Measurements from ENCODE around the gene NOL3. TPM values are rescaled to one million over a fixed set of nuclear protein-coding genes. Genes with fewer than 3 reads are reported as not detected.
A peak's percentile ranks its signal among the peaks of the same experiment; 100 is the strongest.

NOL3 gene
- total RNA-seq, 1 experiment from 2014 or later: 8.5 TPM

DNA sequence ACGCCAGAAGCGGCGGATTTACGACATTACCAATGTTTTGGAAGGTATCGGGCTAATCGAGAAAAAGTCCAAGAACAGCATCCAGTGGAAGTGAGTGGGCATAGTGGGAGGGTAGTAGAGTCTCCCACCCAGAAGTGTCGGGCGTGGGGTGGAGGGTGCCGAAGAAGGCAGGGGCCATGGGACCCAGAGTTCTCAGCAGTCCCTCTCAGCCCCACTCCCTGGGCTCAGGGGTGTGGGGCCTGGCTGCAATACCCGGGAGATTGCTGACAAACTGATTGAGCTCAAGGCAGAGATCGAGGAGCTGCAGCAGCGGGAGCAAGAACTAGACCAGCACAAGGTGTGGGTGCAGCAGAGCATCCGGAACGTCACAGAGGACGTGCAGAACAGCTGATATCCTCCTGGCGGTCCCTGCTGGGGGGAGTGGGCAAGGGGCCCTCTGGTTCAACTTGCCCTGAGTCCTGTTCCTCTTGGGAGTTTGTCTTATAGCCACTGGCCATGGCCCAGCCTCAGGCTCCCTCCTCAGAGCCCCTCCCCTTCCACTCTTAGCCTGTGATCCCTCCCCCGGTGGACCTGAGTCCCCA, 22.5 kb downstream of the NOL3 start:
- Mint-ChIP-seq H3K36me3 (peaks cover 36% of the 10 kb centered on the region), H3K4me1 (peaks cover 23% of the 10 kb centered on the region), H3K4me3 (peak overlapping the region; percentile 87), H3K27me3 (ENCODE audit: low read depth) (no peaks in the 10 kb centered on the region), H3K27ac (peak overlapping the region; percentile 63), H3K9me3 (no peaks in the 10 kb centered on the region)
- POLR2A ChIA-PET: no interaction called here
- DNase-seq (ENCODE audit: low spot score): no peak
- TF ChIP-seq, protein P1, sequence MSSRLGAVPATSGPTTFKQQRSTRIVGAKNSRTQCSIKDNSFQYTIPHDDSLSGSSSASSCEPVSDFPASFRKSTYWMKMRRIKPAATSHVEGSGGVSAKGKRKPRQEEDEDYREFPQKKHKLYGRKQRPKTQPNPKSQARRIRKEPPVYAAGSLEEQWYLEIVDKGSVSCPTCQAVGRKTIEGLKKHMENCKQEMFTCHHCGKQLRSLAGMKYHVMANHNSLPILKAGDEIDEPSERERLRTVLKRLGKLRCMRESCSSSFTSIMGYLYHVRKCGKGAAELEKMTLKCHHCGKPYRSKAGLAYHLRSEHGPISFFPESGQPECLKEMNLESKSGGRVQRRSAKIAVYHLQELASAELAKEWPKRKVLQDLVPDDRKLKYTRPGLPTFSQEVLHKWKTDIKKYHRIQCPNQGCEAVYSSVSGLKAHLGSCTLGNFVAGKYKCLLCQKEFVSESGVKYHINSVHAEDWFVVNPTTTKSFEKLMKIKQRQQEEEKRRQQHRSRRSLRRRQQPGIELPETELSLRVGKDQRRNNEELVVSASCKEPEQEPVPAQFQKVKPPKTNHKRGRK (CRISPR knock-in tag; IDR thresholded peaks at IDR 0.05; ENCODE audit: borderline replicate concordance): no peak
- TF ChIP-seq GTF2I (CRISPR knock-in tag; conservative IDR thresholded peaks at IDR 0.05) (no peak), NR1H2 (CRISPR knock-in tag; IDR thresholded peaks at IDR 0.05) (no peak), ZNF396 (CRISPR knock-in tag; IDR thresholded peaks at IDR 0.05; ENCODE audit: borderline replicate concordance) (no peak), NFYB (CRISPR knock-in tag; conservative IDR thresholded peaks at IDR 0.05; ENCODE audit: low read depth) (no peak), PRRX2 (CRISPR knock-in tag; IDR thresholded peaks at IDR 0.05) (no peak), MXD4 (CRISPR knock-in tag; IDR thresholded peaks at IDR 0.05; ENCODE audit: borderline replicate concordance) (no peak), ZNF219 (CRISPR knock-in tag; IDR thresholded peaks at IDR 0.05; ENCODE audit: borderline replicate concordance) (no peak)
- TF ChIP-seq, protein P2, sequence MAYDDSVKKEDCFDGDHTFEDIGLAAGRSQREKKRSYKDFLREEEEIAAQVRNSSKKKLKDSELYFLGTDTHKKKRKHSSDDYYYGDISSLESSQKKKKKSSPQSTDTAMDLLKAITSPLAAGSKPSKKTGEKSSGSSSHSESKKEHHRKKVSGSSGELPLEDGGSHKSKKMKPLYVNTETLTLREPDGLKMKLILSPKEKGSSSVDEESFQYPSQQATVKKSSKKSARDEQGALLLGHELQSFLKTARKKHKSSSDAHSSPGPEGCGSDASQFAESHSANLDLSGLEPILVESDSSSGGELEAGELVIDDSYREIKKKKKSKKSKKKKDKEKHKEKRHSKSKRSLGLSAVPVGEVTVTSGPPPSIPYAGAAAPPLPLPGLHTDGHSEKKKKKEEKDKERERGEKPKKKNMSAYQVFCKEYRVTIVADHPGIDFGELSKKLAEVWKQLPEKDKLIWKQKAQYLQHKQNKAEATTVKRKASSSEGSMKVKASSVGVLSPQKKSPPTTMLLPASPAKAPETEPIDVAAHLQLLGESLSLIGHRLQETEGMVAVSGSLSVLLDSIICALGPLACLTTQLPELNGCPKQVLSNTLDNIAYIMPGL (CRISPR knock-in tag; IDR thresholded peaks at IDR 0.05): no peak
- TF ChIP-seq, protein P3, sequence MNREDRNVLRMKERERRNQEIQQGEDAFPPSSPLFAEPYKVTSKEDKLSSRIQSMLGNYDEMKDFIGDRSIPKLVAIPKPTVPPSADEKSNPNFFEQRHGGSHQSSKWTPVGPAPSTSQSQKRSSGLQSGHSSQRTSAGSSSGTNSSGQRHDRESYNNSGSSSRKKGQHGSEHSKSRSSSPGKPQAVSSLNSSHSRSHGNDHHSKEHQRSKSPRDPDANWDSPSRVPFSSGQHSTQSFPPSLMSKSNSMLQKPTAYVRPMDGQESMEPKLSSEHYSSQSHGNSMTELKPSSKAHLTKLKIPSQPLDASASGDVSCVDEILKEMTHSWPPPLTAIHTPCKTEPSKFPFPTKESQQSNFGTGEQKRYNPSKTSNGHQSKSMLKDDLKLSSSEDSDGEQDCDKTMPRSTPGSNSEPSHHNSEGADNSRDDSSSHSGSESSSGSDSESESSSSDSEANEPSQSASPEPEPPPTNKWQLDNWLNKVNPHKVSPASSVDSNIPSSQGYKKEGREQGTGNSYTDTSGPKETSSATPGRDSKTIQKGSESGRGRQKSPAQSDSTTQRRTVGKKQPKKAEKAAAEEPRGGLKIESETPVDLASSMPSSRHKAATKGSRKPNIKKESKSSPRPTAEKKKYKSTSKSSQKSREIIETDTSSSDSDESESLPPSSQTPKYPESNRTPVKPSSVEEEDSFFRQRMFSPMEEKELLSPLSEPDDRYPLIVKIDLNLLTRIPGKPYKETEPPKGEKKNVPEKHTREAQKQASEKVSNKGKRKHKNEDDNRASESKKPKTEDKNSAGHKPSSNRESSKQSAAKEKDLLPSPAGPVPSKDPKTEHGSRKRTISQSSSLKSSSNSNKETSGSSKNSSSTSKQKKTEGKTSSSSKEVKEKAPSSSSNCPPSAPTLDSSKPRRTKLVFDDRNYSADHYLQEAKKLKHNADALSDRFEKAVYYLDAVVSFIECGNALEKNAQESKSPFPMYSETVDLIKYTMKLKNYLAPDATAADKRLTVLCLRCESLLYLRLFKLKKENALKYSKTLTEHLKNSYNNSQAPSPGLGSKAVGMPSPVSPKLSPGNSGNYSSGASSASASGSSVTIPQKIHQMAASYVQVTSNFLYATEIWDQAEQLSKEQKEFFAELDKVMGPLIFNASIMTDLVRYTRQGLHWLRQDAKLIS (CRISPR knock-in tag; IDR thresholded peaks at IDR 0.05; ENCODE audit: borderline replicate concordance): no peak
- TF ChIP-seq, protein P4, sequence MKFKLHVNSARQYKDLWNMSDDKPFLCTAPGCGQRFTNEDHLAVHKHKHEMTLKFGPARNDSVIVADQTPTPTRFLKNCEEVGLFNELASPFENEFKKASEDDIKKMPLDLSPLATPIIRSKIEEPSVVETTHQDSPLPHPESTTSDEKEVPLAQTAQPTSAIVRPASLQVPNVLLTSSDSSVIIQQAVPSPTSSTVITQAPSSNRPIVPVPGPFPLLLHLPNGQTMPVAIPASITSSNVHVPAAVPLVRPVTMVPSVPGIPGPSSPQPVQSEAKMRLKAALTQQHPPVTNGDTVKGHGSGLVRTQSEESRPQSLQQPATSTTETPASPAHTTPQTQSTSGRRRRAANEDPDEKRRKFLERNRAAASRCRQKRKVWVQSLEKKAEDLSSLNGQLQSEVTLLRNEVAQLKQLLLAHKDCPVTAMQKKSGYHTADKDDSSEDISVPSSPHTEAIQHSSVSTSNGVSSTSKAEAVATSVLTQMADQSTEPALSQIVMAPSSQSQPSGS (CRISPR knock-in tag; IDR thresholded peaks at IDR 0.05; ENCODE audit: borderline replicate concordance, low read depth): no peak
- TF ChIP-seq, protein P5, sequence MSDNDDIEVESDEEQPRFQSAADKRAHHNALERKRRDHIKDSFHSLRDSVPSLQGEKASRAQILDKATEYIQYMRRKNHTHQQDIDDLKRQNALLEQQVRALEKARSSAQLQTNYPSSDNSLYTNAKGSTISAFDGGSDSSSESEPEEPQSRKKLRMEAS (CRISPR knock-in tag; IDR thresholded peaks at IDR 0.05): no peak
- TF ChIP-seq, protein P6, sequence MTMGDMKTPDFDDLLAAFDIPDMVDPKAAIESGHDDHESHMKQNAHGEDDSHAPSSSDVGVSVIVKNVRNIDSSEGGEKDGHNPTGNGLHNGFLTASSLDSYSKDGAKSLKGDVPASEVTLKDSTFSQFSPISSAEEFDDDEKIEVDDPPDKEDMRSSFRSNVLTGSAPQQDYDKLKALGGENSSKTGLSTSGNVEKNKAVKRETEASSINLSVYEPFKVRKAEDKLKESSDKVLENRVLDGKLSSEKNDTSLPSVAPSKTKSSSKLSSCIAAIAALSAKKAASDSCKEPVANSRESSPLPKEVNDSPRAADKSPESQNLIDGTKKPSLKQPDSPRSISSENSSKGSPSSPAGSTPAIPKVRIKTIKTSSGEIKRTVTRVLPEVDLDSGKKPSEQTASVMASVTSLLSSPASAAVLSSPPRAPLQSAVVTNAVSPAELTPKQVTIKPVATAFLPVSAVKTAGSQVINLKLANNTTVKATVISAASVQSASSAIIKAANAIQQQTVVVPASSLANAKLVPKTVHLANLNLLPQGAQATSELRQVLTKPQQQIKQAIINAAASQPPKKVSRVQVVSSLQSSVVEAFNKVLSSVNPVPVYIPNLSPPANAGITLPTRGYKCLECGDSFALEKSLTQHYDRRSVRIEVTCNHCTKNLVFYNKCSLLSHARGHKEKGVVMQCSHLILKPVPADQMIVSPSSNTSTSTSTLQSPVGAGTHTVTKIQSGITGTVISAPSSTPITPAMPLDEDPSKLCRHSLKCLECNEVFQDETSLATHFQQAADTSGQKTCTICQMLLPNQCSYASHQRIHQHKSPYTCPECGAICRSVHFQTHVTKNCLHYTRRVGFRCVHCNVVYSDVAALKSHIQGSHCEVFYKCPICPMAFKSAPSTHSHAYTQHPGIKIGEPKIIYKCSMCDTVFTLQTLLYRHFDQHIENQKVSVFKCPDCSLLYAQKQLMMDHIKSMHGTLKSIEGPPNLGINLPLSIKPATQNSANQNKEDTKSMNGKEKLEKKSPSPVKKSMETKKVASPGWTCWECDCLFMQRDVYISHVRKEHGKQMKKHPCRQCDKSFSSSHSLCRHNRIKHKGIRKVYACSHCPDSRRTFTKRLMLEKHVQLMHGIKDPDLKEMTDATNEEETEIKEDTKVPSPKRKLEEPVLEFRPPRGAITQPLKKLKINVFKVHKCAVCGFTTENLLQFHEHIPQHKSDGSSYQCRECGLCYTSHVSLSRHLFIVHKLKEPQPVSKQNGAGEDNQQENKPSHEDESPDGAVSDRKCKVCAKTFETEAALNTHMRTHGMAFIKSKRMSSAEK (CRISPR knock-in tag; IDR thresholded peaks at IDR 0.05; ENCODE audit: borderline replicate concordance): no peak
- CTCF ChIA-PET: interaction anchor here (0.6 to 1.5 kb wide), 7 partner anchors 18 to 280 kb away, joined by 3 to 6 read pairs (median 3); partner anchors contain the start of genes B3GNT9, CES3 and TMEM208
- no peak for ATAC-seq
